ENCODE results near the gene LRRC8E.

DNA sequence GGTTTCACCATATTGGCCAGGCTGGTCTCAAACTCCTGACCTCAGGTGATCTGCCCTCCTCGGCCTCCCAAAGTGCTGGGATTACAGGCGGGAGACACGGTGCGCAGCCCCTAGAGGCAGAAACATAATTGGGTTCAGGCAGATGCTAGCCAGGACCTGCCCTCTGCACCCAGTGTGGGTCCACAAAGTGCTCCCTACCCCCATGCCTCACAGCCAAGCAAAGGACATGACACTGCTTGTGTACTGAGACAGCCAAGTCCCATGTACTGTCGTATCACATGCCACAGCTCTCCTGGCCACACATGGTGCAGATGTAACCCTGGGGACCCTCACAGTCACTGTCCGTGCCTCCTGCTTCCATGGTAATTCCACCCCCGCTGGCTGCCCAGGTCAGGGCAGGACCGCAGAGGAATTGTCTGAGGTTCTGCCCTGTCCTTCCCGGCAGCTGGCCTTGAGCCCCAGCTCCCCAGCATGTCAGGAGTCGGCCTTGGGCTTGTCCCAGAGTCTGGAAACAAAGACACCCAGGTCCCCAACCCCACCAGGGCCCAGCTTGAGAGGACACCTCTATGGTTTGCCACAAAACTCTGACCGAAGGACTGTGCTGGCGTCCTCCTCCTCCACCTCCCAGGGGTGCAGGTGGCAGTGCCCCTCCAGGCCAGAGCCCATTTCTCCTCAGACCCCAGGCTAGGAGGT, 21.8 kb upstream of the LRRC8E start:
- TF ChIP-seq POLR2A (IDR thresholded peaks at IDR 0.05; ENCODE audit: control extremely low read depth in 1 of 2, low read depth in 2 of 2, low read length in 2 of 2) (0 out of 3 replicates have a peak, but pooled peaks of 1 of the 2 experiments have one; percentile 45), EZH2 (IDR thresholded peaks at IDR 0.05; ENCODE audit: low read depth, low read length, severe bottlenecking) (no peak), POLR2AphosphoS5 (IDR thresholded peaks at IDR 0.05; ENCODE audit: low read depth, low read length) (peak; percentile 68; the same call in 1 of the 2 replicates), HDAC6 (IDR thresholded peaks at IDR 0.05; ENCODE audit: low read depth, low read length) (no peak), FOSL1 (IDR thresholded peaks at IDR 0.05; ENCODE audit: insufficient read depth, low read depth, low read length) (no peak)
- TF ChIP-seq, protein P1, sequence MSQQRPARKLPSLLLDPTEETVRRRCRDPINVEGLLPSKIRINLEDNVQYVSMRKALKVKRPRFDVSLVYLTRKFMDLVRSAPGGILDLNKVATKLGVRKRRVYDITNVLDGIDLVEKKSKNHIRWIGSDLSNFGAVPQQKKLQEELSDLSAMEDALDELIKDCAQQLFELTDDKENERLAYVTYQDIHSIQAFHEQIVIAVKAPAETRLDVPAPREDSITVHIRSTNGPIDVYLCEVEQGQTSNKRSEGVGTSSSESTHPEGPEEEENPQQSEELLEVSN (IDR thresholded peaks at IDR 0.05): no peak
- TF ChIP-seq, protein P2, sequence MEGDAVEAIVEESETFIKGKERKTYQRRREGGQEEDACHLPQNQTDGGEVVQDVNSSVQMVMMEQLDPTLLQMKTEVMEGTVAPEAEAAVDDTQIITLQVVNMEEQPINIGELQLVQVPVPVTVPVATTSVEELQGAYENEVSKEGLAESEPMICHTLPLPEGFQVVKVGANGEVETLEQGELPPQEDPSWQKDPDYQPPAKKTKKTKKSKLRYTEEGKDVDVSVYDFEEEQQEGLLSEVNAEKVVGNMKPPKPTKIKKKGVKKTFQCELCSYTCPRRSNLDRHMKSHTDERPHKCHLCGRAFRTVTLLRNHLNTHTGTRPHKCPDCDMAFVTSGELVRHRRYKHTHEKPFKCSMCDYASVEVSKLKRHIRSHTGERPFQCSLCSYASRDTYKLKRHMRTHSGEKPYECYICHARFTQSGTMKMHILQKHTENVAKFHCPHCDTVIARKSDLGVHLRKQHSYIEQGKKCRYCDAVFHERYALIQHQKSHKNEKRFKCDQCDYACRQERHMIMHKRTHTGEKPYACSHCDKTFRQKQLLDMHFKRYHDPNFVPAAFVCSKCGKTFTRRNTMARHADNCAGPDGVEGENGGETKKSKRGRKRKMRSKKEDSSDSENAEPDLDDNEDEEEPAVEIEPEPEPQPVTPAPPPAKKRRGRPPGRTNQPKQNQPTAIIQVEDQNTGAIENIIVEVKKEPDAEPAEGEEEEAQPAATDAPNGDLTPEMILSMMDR (IDR thresholded peaks at IDR 0.05; ENCODE audit: control extremely low read depth in 1 of 3, insufficient read depth in 1 of 3, low read depth in 1 of 3, low read length in 3 of 3): peak in 1 of 3 experiments; percentile 1; a peak in 1 of 4 replicates
- TF ChIP-seq, protein P3, sequence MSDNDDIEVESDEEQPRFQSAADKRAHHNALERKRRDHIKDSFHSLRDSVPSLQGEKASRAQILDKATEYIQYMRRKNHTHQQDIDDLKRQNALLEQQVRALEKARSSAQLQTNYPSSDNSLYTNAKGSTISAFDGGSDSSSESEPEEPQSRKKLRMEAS (IDR thresholded peaks at IDR 0.05): no peak
- TF ChIP-seq, protein P4, sequence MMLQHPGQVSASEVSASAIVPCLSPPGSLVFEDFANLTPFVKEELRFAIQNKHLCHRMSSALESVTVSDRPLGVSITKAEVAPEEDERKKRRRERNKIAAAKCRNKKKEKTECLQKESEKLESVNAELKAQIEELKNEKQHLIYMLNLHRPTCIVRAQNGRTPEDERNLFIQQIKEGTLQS (IDR thresholded peaks at IDR 0.05; ENCODE audit: insufficient read depth, low read depth, low read length): no peak

Measured in H1 (cell line).